Thyroid gland (tissue), 4 donors: ENCODE measurements around the gene ASH1L.

Source experiments
- POLR2A ChIP-seq, 2 donors: fragments of 450-650 bp; IDR thresholded peaks; one replicate each; pipeline ENCODE4 v1.6.1; 2017; ENCODE audit warnings: antibody characterized with exemption in 2 of 2, mild to moderate bottlenecking in 2 of 2, moderate library complexity in 1 of 2
- TF ChIP-seq, protein P1 (sequence below), 6 experiments: fragments of 200-600 bp in 3 of 6; fragments of 450-650 bp in 3 of 6; sonication (generic) in 3 of 6; IDR thresholded peaks; one replicate each; pipeline ENCODE4 v1.5.1; 2016 to 2019; ENCODE audit warnings: antibody characterized with exemption in 6 of 6, mild to moderate bottlenecking in 2 of 6, inconsistent platforms in 1 of 6, moderate library complexity in 1 of 6

DNA sequence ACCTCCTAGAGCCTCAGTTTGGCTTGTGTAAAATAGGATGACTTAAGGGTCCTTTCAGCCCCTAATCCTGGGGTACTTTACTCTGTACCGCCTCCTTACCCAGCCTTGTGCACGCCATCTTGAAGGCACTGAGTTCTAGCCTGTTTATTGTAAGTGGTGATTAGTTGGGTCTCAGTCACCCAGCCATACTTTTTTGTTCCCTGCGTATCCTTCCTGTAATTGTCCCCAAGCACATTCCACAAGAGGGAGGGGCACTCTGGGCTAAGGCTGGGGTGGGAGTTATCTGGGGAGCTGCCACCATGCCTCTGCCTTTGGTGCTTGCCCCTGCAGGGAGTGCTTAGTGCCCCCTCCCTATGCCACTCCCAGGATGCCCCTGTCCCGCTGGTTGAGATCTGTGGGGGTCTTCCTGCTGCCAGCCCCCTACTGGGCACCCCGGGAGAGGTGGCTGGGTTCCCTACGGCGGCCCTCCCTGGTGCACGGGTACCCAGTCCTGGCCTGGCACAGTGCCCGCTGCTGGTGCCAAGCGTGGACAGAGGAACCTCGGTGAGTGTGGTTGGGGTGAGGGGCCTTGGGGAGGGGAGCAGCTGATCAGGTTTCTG lies 253.1 kb downstream of the ASH1L start:
- TF ChIP-seq POLR2A (IDR thresholded peaks at IDR 0.05), result no peak
- TF ChIP-seq, protein P1, sequence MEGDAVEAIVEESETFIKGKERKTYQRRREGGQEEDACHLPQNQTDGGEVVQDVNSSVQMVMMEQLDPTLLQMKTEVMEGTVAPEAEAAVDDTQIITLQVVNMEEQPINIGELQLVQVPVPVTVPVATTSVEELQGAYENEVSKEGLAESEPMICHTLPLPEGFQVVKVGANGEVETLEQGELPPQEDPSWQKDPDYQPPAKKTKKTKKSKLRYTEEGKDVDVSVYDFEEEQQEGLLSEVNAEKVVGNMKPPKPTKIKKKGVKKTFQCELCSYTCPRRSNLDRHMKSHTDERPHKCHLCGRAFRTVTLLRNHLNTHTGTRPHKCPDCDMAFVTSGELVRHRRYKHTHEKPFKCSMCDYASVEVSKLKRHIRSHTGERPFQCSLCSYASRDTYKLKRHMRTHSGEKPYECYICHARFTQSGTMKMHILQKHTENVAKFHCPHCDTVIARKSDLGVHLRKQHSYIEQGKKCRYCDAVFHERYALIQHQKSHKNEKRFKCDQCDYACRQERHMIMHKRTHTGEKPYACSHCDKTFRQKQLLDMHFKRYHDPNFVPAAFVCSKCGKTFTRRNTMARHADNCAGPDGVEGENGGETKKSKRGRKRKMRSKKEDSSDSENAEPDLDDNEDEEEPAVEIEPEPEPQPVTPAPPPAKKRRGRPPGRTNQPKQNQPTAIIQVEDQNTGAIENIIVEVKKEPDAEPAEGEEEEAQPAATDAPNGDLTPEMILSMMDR (IDR thresholded peaks at IDR 0.05), result no peak
